ENCODE measurements around the gene SARNP. TPM values are rescaled to one million over a fixed set of nuclear protein-coding genes. Genes with fewer than 3 reads are reported as not detected.

SARNP gene
- total and polyA plus RNA-seq, 9 of the 15 experiments (the other 6 are each of a cell fraction or from before 2014, with no cell fraction given): 70.1 to 400 (median 198) TPM

DNA sequence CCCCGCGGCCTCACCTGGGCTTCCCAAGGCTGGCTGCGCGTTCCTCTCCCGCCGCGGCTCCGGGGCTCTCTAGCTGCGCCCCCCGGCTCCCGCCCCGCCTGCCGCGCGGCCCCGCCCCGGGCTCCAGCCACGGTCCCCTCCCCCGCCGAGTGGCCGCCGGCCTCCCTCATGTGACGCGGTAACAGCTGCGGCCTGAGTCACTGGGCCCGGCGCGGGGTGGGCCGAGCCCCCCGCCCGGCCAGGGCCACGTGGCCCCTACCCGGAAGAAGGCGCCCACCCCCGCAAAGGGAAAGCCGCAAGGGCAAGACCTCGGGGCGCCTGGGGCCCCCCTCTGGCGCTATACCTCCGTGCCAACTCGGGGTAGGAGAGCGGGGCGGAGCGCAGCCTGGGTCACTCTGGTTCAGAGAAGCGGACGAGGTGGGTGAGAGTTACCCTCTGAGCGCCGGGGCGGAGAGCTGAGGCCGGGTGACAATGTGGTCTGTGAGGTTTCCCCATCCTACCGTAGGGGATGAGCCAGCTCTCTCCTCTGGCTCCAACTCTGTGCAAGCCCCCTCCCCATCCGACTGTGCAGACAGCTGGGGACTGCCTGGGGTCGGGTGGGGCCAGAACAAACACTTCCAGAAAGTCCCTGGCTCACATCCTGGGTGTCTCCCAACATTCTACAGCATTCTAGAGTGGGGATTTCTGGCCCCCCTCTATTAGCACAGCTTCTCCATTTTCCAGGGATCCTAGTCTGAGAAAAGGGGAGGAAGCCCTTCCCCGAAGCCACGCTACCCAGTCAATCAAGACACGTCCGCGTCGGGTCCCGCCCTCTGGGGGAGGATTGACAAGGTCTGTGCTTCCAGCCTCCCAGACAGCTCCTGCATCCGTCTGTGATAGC, 88.3 kb downstream of the SARNP start, which contains the start of gene CD63 (continued):
- TF ChIP-seq ZNF384 (IDR thresholded peaks at IDR 0.05; ENCODE audit: low read depth, low read length) (no peak), NFYB (IDR thresholded peaks at IDR 0.05; ENCODE audit: extremely low read depth, insufficient read length) (no peak), MCM5 (IDR thresholded peaks at IDR 0.05; ENCODE audit: low read depth) (no peak), MBD2 (IDR thresholded peaks at IDR 0.05; ENCODE audit: borderline replicate concordance, low read depth) (no peak; the same call in 1 of the 2 replicates), ZNF583 (CRISPR knock-in tag; IDR thresholded peaks at IDR 0.05) (peak; percentile 21; the same call in 1 of the 2 replicates), EWSR1 (IDR thresholded peaks at IDR 0.05; ENCODE audit: borderline replicate concordance, low read depth, partially characterized antibody) (no peak), ZNF75A (CRISPR knock-in tag; IDR thresholded peaks at IDR 0.05) (no peak), SMARCE1 (IDR thresholded peaks at IDR 0.05) (peak; percentile 58; the same call in 1 of the 2 replicates), NFIC (IDR thresholded peaks at IDR 0.05) (peak; percentile 42), ZNF197 (CRISPR knock-in tag; IDR thresholded peaks at IDR 0.05; ENCODE audit: low read depth) (no peak), ZSCAN32 (CRISPR knock-in tag; IDR thresholded peaks at IDR 0.05) (no peak), TAF15 (IDR thresholded peaks at IDR 0.05; ENCODE audit: low read depth, low read length) (no peak), TGIF2 (CRISPR knock-in tag; IDR thresholded peaks at IDR 0.05) (peak; percentile 77; the same call in 1 of the 2 replicates), NR4A1 (CRISPR knock-in tag; IDR thresholded peaks at IDR 0.05) (0 out of 2 replicates have a peak, but pooled peaks have one; percentile 13), NR4A1 (tag; IDR thresholded peaks at IDR 0.05) (no peak), ZNF12 (CRISPR knock-in tag; IDR thresholded peaks at IDR 0.05) (0 out of 2 replicates have a peak, but pooled peaks have one; percentile 26), MEIS2 (IDR thresholded peaks at IDR 0.05; ENCODE audit: partially characterized antibody) (peak; percentile 86)
- TF ChIP-seq, protein P1, sequence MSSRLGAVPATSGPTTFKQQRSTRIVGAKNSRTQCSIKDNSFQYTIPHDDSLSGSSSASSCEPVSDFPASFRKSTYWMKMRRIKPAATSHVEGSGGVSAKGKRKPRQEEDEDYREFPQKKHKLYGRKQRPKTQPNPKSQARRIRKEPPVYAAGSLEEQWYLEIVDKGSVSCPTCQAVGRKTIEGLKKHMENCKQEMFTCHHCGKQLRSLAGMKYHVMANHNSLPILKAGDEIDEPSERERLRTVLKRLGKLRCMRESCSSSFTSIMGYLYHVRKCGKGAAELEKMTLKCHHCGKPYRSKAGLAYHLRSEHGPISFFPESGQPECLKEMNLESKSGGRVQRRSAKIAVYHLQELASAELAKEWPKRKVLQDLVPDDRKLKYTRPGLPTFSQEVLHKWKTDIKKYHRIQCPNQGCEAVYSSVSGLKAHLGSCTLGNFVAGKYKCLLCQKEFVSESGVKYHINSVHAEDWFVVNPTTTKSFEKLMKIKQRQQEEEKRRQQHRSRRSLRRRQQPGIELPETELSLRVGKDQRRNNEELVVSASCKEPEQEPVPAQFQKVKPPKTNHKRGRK (tag; IDR thresholded peaks at IDR 0.05): no peak
- TF ChIP-seq, protein P2, sequence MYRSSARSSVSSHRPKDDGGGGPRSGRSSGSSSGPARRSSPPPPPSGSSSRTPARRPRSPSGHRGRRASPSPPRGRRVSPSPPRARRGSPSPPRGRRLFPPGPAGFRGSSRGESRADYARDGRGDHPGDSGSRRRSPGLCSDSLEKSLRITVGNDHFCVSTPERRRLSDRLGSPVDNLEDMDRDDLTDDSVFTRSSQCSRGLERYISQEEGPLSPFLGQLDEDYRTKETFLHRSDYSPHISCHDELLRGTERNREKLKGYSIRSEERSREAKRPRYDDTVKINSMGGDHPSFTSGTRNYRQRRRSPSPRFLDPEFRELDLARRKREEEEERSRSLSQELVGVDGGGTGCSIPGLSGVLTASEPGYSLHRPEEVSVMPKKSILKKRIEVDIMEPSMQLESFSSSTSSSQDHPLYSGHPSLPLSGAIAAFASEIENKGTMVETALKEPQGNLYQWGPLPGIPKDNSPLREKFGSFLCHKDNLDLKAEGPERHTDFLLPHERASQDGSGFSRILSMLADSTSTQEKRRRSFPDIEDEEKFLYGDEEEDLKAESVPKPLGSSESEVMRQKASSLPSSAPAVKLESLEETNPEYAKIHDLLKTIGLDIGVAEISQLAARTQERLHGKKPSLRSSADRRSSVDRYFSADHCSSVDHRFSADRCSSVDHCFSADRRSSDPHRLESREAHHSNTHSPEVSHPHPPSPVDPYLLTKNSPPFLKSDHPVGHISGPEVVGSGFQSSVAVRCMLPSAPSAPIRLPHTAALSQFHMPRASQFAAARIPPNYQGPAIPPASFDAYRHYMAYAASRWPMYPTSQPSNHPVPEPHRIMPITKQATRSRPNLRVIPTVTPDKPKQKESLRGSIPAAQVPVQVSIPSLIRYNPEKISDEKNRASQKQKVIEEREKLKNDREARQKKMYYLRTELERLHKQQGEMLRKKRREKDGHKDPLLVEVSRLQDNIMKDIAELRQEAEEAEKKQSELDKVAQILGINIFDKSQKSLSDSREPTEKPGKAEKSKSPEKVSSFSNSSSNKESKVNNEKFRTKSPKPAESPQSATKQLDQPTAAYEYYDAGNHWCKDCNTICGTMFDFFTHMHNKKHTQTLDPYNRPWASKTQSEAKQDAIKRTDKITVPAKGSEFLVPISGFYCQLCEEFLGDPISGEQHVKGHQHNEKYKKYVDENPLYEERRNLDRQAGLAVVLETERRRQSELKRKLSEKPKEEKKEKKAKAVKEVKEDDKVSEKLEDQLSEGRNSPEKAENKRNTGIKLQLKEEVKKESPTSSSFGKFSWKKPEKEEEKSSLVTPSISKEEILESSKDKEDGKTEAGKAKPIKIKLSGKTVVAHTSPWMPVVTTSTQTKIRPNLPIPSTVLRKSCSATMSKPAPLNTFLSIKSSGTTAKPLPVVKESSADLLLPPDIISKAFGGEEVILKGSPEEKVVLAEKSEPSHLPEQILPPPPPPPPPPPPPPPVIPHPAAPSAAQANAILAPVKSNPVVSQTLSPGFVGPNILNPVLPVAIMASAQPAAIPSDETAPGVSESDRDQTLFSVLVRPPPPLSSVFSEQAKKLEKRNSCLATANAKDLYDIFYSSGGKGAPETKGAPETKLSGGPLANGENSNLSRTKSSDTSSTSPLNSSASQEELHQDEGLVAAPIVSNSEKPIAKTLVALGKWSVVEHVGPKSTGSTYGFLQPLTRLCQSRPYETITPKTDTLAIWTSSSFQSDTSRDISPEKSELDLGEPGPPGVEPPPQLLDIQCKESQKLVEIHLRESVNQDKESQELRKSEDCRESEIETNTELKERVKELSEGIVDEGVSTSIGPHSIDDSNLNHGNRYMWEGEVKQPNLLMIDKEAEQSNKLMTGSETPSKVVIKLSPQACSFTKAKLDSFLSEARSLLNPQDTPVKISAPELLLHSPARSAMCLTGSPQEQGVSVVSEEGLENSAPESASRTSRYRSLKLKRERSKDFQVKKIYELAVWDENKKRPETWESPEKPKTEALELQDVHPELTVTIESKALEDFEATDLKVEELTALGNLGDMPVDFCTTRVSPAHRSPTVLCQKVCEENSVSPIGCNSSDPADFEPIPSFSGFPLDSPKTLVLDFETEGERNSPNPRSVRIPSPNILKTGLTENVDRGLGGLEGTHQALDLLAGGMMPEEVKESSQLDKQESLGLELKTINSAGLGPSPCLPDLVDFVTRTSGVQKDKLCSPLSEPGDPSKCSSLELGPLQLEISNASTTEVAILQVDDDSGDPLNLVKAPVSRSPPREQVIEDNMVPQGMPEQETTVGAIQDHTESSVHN (IDR thresholded peaks at IDR 0.05; ENCODE audit: borderline replicate concordance in 1 of 2, low read depth in 1 of 2): peak in 1 of 2 experiments; percentile 73; a peak in 2 of 4 replicates

All from K562 (cell line).